NCI-H82 (cell line): ENCODE data around the gene LYRM9.
"Not testable (repeated sequence)": the region's sequence is repeated elsewhere in the genome, so short reads cannot be mapped to it uniquely, and the experiment has no call there.

Experiments
- DNase-seq: peaks from one replicate; lab custom pipeline; 2025; lab: John Stamatoyannopoulos, UW

LYRM9 gene

GRCh38 chr17:27906226-27906580 lies 13.0 kb upstream of the LYRM9 start:
- DNase-seq, result peak; percentile 90

- DNase-seq, result peak; percentile 84
These were observed 12.5 kb upstream of the LYRM9 start for GRCh38 chr17:27905447-27906225.

DNA sequence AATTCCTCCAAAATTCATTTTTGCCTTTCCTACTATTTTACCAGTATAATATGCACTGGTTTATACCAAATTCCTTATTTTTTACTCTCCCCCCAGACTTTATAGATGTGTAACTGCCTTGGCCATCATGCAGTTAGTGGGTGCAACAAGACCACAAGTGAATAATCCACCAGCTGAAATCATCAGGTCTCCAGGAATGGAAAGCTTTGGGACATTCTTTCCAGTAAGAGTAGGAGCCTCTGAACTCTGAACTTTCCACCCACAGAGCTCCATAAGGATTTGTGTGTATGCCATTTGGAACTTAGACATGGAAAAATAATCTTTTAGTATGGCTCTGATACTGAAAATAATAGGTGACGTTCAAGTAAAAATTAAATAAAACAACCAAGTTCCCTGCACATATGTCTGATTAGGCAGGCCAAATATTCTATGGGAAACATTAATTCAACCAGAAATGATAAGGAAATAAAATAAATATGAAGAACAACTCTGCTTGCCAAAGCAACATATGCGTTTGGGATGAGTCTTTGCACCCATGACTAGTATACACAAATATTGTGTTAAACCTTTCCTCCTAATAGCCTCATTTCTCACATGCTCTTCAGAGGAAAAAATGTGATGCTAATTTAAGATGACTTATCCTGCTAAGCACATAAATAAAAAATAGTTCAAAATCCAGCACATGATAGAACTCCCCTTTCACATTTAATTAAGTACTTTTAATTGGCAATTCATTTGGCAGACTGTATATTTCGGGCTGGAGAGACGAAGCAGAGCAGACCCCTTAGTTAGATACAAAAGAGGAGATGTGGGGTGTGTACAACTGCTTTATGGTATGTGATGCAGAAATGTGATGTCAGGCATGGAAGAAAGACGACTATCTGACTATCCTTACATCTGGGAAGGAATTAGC lies 11.6 kb upstream of the LYRM9 start:
- DNase-seq, result no peak

- no peak for DNase-seq
These were observed 10.9 kb upstream of the LYRM9 start for GRCh38 chr17:27904114-27904513.

- no peak for DNase-seq
These were observed 6.4 kb upstream of the LYRM9 start for GRCh38 chr17:27899525-27899924.

DNA sequence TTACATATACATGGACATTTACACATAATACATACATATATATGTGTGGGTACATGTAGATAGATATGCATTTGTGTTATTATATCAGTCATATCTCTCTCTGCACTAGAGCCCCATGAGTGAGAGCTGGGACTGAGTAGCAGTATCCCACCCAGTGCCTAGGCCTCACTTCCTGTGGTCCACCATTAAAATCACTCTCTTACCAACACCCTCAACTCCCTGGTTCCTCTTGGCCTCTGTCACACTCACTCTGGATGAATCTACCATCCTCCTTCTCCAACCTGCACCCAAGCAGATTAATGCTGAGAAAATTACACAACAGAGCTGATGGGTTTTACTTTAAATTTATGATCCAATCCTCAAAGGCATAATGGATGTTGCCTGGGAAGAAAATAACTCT lies 4.9 kb upstream of the LYRM9 start:
- no peak for DNase-seq

GRCh38 chr17:27896701-27897100 lies 3.5 kb upstream of the LYRM9 start:
- DNase-seq, result no peak

DNA sequence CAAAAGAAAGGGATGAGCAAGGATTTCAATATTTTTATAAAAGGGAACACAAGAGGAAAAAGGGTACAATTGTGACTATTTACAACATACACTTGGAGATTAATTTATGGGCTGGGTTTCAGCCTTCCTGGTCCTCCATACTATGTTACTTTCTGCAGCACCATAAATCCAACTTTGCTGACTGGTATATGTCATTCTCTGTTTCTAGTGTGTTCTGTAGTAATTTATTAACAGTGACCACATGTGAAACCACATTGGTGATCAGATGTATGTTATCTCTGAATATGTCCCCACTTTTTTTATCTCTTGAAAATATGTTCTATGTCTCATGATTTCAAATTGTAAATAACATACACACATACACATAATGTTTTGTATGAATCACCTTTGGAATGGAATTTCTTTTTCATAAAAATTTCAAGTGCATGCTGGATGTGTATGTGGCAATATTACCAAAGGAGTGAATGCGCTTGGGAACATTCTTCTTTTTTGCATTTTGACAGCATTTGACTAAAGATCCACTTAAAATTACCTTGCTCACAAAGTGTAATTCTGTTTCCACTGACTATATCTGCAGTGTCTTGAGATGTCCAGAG lies 2.9 kb upstream of the LYRM9 start:
- no peak for DNase-seq

DNA sequence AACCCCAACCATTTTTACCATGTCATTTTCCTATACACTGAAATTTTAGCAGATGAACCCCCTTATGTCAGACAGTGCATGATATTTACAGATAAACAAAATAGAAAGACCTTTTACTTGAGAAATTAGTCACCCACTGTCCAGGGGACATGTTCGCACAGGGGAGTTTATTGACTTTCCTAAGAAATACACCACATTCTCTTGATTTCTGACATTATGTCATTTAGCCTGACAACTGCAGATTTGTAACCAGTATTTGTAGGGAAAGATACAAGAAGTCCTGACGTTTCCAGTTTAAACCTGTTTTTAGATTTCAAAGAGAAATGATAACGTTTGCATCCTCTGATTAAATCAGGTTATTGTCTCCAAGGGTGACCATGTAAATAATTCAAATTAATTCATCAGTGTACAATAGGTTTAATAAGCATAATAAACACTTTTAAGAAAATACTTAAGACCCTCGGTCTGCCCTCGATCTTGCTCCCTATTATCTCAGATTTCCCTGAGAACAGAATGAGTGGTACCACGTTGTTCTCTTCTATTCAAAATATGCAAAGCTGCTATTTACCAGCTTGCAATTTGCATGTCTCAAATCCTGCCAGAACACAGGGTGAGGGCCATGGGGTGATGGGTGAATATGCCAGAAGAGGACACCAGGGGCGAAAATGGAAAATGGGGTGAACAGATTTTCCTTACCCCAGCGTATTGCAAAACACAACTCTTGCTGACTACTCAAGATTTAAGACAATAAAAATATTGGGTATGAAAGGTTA lies 2.1 kb upstream of the LYRM9 start:
- peak; percentile 43 for DNase-seq

GRCh38 chr17:27893841-27894503 lies 807 bp upstream of the LYRM9 start:
- DNase-seq, result peak; percentile 66

DNA sequence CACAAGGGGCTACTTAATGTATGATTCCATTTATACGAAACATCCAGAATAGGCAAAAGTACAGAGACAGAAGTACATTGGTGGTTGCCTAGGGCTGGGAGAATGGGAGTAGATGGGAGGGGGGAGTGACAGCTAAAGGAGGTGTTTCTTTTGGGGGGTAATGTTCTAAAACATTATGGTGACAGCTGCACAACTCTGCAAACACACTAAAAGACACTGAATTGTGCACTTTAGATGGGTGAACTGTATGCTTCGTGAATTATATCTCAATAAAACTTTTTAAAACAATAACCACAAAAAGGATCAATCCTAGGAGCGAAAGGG lies 661 bp downstream of the LYRM9 start:
- DNase-seq, result no peak

GRCh38 chr17:27891841-27892240 lies 1.3 kb downstream of the LYRM9 start:
- no peak for DNase-seq

GRCh38 chr17:27889711-27890251 lies 3.4 kb downstream of the LYRM9 start:
- DNase-seq, result no peak

DNA sequence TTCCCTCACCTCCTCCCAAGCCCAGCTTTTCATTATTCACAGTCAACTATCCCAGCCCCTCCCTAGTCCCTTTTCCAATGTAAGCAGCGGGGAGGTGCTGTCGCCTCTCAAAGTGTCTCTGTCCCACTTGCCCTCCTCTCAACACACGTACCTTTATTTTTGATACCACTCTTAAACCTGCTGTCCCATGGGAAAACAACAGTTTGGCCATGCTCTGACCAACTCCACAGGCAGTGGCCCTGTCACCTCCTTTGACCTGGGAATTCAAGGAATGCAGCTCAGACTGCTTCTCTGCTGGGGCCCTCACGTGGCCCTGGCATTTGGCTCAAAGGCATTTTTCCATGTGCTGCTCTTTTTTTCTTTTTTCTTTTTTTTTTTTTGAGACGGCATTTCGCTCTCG lies 4.2 kb downstream of the LYRM9 start:
- DNase-seq, result no peak

DNA sequence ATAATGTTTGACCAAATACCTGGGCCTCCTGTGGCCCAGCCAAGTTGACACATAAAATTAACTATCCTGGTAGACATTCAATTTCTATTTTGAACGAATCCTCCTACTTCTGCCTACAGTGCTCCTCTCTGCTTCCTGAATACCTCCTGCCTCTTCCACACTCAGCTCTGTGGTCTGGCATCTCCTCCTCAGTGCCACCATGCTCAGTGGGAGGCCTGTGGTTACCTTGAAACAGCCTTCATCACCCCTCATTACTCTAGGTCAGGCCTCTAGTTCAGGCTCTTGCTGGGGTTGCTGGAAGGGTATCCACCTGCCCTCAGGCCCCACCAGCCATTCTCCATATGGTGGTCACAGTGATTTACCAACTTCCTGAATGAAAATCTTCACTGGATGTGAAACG lies 5.1 kb downstream of the LYRM9 start:
- no peak for DNase-seq

- DNase-seq, result not testable (repeated sequence)
These were observed 6.7 kb downstream of the LYRM9 start for GRCh38 chr17:27886348-27886906.

DNA sequence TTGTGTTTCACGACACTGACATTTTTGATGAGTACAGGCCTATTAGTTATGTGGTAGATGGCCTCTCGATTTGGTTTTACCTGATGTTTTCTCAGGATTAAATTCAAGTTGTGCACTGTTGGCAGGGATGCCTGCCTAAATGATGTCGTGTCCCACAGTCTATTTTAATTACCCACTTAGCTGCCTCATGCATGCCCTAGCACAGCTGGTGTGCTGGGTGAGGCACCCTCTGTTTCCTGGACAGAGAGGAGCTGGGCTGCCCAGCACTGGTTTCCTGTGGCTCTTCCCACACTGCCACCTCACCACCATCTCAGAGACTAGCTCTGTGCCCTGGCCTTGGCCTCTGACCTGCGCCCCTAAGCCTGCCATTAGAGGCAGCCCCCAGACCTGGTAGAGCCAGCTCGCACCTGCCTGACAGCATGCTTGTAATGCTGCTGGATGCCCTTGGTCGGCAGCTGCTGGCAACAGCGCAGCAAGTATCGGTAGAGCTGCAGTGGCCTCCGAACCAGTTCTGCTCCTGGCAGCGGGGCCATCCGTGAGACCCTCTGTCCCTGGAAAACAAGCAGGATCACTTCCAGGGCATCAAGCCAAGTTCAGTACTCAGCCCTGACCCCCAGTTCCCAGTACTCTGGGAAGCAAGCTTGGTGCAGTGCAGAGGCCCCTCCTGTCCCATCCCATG lies 10.9 kb downstream of the LYRM9 start:
- DNase-seq, result no peak

- peak; percentile 96 for DNase-seq
These were observed 13.1 kb downstream of the LYRM9 start for GRCh38 chr17:27879987-27880608.

DNA sequence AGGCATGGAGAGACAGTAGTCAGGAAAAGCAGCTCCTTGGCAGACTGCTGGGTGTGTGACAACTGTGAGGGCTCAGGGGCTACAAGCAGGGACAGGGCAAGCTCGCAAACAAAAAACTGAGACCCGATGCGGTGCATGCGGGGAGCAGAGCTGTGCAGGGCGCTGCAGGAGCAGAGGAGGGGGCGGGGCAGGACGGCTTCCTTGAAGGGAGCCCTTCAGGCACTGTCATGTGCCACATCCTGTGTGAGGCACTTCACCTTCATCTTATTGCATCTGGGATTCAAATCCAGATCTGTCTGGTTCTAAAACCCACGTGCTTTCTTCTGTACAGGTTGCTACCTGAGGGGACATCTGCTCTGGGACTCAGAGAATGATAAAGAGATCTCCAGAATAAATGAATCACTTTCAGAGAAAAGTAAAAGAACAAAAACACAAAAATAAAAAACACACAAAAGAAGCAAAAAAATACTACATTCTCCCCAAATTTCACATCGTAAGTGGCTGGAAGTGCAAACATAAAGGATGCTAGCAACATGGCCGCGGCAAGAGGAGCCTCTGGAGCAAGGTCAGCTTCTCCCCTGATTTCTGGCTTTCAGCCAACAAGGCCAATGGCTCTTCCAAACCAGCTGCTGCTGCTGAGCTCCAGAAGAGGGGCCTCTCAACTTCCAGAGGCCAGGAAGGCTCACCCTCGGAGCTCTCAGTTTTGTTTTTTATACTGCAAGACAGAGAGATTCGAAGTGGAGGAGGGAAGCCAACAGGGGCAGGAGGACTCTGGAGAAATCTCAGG lies 14.2 kb downstream of the LYRM9 start:
- DNase-seq, result peak; percentile 92
